ENCODE results near the gene DYNC2H1.

DYNC2H1 gene

DNA sequence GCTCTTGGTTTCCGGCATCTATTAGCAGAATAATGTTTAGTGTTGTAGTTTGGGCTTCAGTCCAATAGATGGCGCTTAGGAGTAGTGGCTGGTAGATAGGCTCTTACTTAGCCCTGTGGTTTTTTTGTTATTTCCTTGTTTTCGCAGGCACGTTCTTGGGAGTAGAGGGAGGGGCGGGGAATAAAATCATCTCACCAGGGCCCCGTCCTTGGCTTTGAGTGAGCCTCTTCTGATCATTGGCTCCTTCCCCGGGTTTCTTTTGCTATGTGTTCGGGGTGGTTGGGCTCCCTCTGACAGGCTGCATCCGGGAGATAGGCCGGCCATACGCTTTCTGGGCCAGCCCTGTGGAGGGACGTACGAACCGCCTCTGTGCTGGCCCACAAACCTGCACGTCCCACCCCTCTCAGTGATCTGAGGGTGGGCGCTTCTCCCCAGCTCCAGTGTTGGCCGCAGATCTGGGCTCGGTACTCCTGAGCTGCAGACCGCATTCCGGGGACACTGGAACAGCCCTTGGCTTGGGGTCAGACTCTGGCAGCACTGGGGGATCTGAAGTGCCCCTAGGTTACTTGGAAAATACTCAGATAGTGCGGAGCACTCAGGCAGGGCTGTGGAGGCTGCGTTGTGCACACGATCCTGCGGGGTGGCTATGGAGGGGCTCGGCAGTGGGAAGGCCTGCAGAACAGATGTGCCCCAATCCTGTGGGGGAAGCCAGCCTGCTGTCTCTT, 217.0 kb downstream of the DYNC2H1 start:
- H3K9ac ChIP-seq (ENCODE audit: low read depth in 1 of 2, low read length in 2 of 2) = no peak overlapping the region
- no peaks in the 10 kb centered on the region for H3K27me3 ChIP-seq (ENCODE audit: control insufficient read depth in 1 of 2, insufficient read depth in 2 of 2, low read length in 2 of 2)

DNA sequence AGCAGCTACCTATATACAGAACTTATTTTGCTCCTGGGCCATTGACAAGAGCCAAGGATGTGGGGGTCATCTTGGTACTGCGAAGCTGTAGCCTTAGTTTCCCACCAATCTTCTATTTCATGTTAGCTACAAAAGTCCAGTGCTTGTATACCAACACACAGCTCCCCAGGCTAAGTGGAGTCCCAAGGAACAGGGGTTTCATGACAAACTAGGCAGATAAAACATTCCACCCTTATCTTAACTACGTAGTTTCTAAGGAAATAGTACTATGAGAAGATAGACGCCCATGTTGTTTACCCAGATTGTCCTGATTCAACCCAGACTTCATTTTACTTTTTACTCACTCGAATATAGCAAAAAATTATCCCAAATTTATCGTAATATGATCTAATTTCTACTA, 218.5 kb downstream of the DYNC2H1 start:
- Histone ChIP-seq H3K27me3 (ENCODE audit: control insufficient read depth in 1 of 2, insufficient read depth in 2 of 2, low read length in 2 of 2) (no peaks in the 10 kb centered on the region), H3K4me1 (ENCODE audit: control insufficient read depth in 1 of 2, insufficient read depth in 2 of 2, low read length in 2 of 2) (peaks cover 0 to 3% of the 10 kb centered on the region in 2 donors), H3K4me3 (ENCODE audit: low read depth in 1 of 2, low read length in 2 of 2) (no peak overlapping the region), H3K27ac (ENCODE audit: low read depth, low read length) (no peak overlapping the region), H3K9me3 (ENCODE audit: control insufficient read depth in 1 of 2, low read length in 2 of 2) (no peaks in the 10 kb centered on the region), H3K9ac (ENCODE audit: low read depth in 1 of 2, low read length in 2 of 2) (no peak overlapping the region), H3K36me3 (ENCODE audit: control insufficient read depth in 1 of 2, insufficient read depth in 2 of 2, low read length in 2 of 2) (no peaks in the 10 kb centered on the region)

More for the DNA sequence above, 217.0 kb downstream of the DYNC2H1 start:
- no peaks in the 10 kb centered on the region for H3K36me3 ChIP-seq (ENCODE audit: control insufficient read depth in 1 of 2, insufficient read depth in 2 of 2, low read length in 2 of 2)
- H3K27ac ChIP-seq (ENCODE audit: low read depth, low read length) = no peak overlapping the region
- peaks cover 0 to 3% of the 10 kb centered on the region in 2 donors for H3K4me1 ChIP-seq (ENCODE audit: control insufficient read depth in 1 of 2, insufficient read depth in 2 of 2, low read length in 2 of 2)
- no peak overlapping the region for H3K4me3 ChIP-seq (ENCODE audit: low read depth in 1 of 2, low read length in 2 of 2)
- H3K9me3 ChIP-seq (ENCODE audit: control insufficient read depth in 1 of 2, low read length in 2 of 2) = no peaks in the 10 kb centered on the region

DNA sequence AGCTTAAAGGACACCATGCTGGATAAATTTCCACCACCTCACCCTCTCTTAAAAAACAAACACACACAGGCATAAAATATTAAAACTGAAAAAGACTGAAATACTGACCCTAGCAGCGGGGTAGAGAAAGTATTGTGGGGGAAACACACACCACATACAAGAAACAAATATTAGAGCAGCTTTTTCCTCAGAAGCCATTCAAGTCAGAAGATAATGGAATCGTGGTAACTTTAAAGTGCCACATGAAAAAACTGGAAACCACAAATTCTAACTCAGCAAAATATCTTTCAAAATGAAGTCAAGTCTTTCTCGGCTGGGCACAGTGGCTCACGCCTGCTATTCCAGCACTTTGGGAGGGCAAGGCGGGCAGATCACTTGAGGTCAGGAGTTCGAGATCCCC, 223.2 kb downstream of the DYNC2H1 start:
- Histone ChIP-seq H3K9ac (ENCODE audit: low read depth in 1 of 2, low read length in 2 of 2) (no peak overlapping the region), H3K9me3 (ENCODE audit: control insufficient read depth in 1 of 2, low read length in 2 of 2) (no peaks in the 10 kb centered on the region), H3K4me3 (ENCODE audit: low read depth in 1 of 2, low read length in 2 of 2) (no peak overlapping the region), H3K27ac (ENCODE audit: low read depth, low read length) (no peak overlapping the region), H3K27me3 (ENCODE audit: control insufficient read depth in 1 of 2, insufficient read depth in 2 of 2, low read length in 2 of 2) (no peaks in the 10 kb centered on the region), H3K36me3 (ENCODE audit: control insufficient read depth in 1 of 2, insufficient read depth in 2 of 2, low read length in 2 of 2) (no peaks in the 10 kb centered on the region), H3K4me1 (ENCODE audit: control insufficient read depth in 1 of 2, insufficient read depth in 2 of 2, low read length in 2 of 2) (no peaks in the 10 kb centered on the region)

DNA sequence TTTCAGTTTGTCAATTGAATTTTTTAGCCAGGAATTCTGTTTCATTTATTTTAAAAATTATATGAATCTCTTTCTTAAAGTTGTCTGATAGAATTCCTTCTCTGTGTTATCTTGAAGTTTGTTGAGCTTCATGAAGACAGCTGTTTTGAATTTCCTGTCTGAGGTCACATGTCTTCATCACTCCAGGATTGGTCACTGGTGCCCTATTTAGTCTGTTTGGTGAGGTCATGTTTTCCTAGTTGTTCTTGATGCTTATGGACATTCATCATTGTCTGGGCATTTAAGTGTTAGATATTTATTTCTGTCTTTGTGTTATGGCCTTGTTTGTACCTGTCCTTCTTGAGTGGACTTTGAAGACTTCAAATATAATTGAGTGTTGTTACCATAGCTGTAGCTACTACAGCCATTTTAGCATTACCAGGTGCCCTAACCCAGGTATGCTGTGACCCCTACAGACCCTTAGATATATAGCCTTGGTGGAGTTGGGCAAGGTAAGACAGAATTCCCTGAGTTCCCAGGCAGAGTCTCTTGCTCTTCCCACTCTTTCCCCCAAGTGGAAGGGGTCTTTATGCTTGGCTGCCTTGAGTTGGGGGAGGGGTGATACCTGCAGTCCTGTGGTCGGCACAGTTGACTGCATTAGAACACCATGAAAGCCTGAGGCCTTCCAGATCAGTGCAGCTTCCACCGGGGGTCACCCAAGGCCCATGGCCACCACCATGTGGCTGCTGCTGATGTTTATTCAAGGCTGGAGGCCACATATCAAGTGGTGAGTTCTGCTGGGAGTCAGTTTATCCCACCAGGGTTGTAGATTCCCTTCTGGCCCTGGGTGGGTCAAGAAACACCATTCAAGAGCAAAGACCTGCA, 229.6 kb downstream of the DYNC2H1 start:
- Histone ChIP-seq H3K9me3 (ENCODE audit: control insufficient read depth in 1 of 2, low read length in 2 of 2) (no peaks in the 10 kb centered on the region), H3K27ac (ENCODE audit: low read depth, low read length) (no peak overlapping the region), H3K4me3 (ENCODE audit: low read depth in 1 of 2, low read length in 2 of 2) (no peak overlapping the region), H3K4me1 (ENCODE audit: control insufficient read depth in 1 of 2, insufficient read depth in 2 of 2, low read length in 2 of 2) (no peaks in the 10 kb centered on the region), H3K36me3 (ENCODE audit: control insufficient read depth in 1 of 2, insufficient read depth in 2 of 2, low read length in 2 of 2) (no peaks in the 10 kb centered on the region), H3K9ac (ENCODE audit: low read depth in 1 of 2, low read length in 2 of 2) (no peak overlapping the region), H3K27me3 (ENCODE audit: control insufficient read depth in 1 of 2, insufficient read depth in 2 of 2, low read length in 2 of 2) (no peaks in the 10 kb centered on the region)

DNA sequence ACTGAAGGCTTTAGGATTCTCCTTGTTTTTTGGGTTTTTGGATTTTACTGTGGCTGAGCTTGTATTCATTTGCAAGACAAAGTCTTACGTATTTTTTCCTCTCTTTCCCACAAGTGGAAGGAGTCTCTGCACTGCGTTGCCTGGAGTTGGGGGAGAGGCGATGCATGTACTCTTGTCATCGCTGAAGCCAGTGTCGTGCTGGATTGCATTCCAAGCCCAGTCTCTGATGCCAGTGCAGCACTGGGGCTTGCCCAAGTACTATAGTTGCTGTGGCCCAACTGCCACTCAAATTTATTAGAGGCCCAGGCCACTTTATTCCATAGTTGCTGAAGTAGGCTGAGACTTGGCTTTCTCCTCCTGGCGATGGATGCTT, 230.2 kb downstream of the DYNC2H1 start:
- Histone ChIP-seq H3K9ac (ENCODE audit: low read depth in 1 of 2, low read length in 2 of 2) (no peak overlapping the region), H3K27ac (ENCODE audit: low read depth, low read length) (no peak overlapping the region), H3K27me3 (ENCODE audit: control insufficient read depth in 1 of 2, insufficient read depth in 2 of 2, low read length in 2 of 2) (no peaks in the 10 kb centered on the region), H3K36me3 (ENCODE audit: control insufficient read depth in 1 of 2, insufficient read depth in 2 of 2, low read length in 2 of 2) (no peaks in the 10 kb centered on the region), H3K9me3 (ENCODE audit: control insufficient read depth in 1 of 2, low read length in 2 of 2) (no peaks in the 10 kb centered on the region), H3K4me1 (ENCODE audit: control insufficient read depth in 1 of 2, insufficient read depth in 2 of 2, low read length in 2 of 2) (no peaks in the 10 kb centered on the region), H3K4me3 (ENCODE audit: low read depth in 1 of 2, low read length in 2 of 2) (no peak overlapping the region)

DNA sequence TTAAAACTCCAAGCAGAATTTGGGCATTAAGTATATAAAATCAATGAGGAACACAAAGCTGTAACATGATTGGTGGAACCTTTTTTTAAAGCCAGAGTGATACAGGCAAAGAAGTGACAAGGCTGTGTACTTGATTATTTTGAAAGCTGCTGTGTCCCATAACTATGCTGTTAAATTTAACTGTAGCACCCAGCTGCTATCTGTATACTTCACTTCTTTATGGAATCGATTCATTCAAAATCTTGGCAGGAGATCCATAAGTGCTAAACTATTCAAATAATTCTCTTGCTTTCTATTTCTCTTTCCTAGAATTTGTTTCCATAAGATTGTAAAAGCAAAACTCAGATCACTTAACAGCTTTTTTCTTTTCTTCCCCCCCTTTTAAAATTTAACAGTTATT, 231.7 kb downstream of the DYNC2H1 start:
- Histone ChIP-seq H3K4me3 (ENCODE audit: low read depth in 1 of 2, low read length in 2 of 2) (no peak overlapping the region), H3K4me1 (ENCODE audit: control insufficient read depth in 1 of 2, insufficient read depth in 2 of 2, low read length in 2 of 2) (no peaks in the 10 kb centered on the region), H3K9me3 (ENCODE audit: control insufficient read depth in 1 of 2, low read length in 2 of 2) (no peaks in the 10 kb centered on the region), H3K27ac (ENCODE audit: low read depth, low read length) (no peak overlapping the region), H3K9ac (ENCODE audit: low read depth in 1 of 2, low read length in 2 of 2) (no peak overlapping the region), H3K27me3 (ENCODE audit: control insufficient read depth in 1 of 2, insufficient read depth in 2 of 2, low read length in 2 of 2) (no peaks in the 10 kb centered on the region), H3K36me3 (ENCODE audit: control insufficient read depth in 1 of 2, insufficient read depth in 2 of 2, low read length in 2 of 2) (no peaks in the 10 kb centered on the region)

DNA sequence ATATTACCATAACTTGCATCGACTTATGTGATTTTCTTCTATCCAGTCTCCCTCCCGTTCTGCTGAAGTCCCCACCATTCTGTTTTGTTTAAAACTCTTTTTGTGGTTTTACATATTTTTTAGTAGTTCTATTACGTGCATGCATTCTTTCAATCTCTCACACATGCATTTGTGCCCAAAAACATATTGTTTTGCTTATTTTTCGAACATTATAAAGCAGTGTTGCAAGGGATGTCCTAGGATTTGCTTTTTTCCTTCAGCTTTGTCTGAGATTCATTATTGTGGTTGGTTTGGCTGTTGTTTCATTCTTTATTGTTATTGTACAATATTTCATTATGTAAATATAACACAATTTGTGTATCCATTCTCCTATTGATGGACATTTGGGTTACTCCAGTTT, 235.7 kb downstream of the DYNC2H1 start:
- H3K36me3 ChIP-seq (ENCODE audit: control insufficient read depth in 1 of 2, insufficient read depth in 2 of 2, low read length in 2 of 2) = no peaks in the 10 kb centered on the region
- no peak overlapping the region for H3K4me3 ChIP-seq (ENCODE audit: low read depth in 1 of 2, low read length in 2 of 2)
- H3K27ac ChIP-seq (ENCODE audit: low read depth, low read length) = no peak overlapping the region
- H3K27me3 ChIP-seq (ENCODE audit: control insufficient read depth in 1 of 2, insufficient read depth in 2 of 2, low read length in 2 of 2) = no peaks in the 10 kb centered on the region
- no peaks in the 10 kb centered on the region for H3K9me3 ChIP-seq (ENCODE audit: control insufficient read depth in 1 of 2, low read length in 2 of 2)
- H3K4me1 ChIP-seq (ENCODE audit: control insufficient read depth in 1 of 2, insufficient read depth in 2 of 2, low read length in 2 of 2) = no peaks in the 10 kb centered on the region
- no peak overlapping the region for H3K9ac ChIP-seq (ENCODE audit: low read depth in 1 of 2, low read length in 2 of 2)

DNA sequence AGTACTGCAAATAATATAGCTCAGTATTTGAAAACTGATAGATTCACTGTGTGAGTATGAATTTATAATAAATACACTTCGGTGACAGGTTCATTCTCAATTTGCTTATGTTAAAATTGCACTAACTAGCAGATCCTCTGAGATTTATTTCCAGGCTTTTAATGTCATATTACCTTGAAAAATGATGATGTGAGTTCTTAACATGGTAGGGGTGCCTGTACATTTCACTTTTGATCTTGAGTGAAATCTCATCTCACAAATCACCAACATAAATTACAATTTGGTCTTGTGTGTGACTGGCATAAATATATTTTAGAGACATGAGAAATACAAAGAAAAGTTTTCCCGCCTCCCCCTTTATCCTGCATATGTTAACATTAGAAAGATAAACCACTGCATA, 240.4 kb downstream of the DYNC2H1 start:
- Histone ChIP-seq H3K4me3 (ENCODE audit: low read depth in 1 of 2, low read length in 2 of 2) (no peak overlapping the region), H3K4me1 (ENCODE audit: control insufficient read depth in 1 of 2, insufficient read depth in 2 of 2, low read length in 2 of 2) (no peaks in the 10 kb centered on the region), H3K27me3 (ENCODE audit: control insufficient read depth in 1 of 2, insufficient read depth in 2 of 2, low read length in 2 of 2) (no peaks in the 10 kb centered on the region), H3K36me3 (ENCODE audit: control insufficient read depth in 1 of 2, insufficient read depth in 2 of 2, low read length in 2 of 2) (no peaks in the 10 kb centered on the region), H3K9ac (ENCODE audit: low read depth in 1 of 2, low read length in 2 of 2) (no peak overlapping the region), H3K27ac (ENCODE audit: low read depth, low read length) (no peak overlapping the region), H3K9me3 (ENCODE audit: control insufficient read depth in 1 of 2, low read length in 2 of 2) (no peaks in the 10 kb centered on the region)

DNA sequence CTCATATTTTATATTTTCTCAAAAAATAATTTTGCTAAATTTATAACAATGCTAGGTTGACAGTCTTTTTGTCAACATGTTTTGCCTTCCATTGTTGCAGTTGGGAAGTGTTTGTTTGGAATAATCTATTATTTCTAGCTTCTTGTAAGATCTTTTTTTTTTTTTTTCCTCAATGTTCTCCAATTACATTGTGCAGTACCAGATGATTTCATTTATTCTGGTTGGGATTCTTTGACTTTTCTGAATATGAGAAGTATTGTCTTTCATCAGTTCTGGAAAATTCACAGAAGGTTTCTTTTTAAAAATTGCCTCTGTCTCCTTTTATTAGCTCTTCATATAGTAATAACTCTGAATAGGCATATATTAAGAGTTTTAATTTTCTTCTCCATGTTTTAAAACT, 245.4 kb downstream of the DYNC2H1 start:
- Histone ChIP-seq H3K27ac (ENCODE audit: low read depth, low read length) (no peak overlapping the region), H3K36me3 (ENCODE audit: control insufficient read depth in 1 of 2, insufficient read depth in 2 of 2, low read length in 2 of 2) (no peaks in the 10 kb centered on the region), H3K9ac (ENCODE audit: low read depth in 1 of 2, low read length in 2 of 2) (no peak overlapping the region), H3K27me3 (ENCODE audit: control insufficient read depth in 1 of 2, insufficient read depth in 2 of 2, low read length in 2 of 2) (no peaks in the 10 kb centered on the region), H3K4me3 (ENCODE audit: low read depth in 1 of 2, low read length in 2 of 2) (no peak overlapping the region), H3K9me3 (ENCODE audit: control insufficient read depth in 1 of 2, low read length in 2 of 2) (no peaks in the 10 kb centered on the region), H3K4me1 (ENCODE audit: control insufficient read depth in 1 of 2, insufficient read depth in 2 of 2, low read length in 2 of 2) (no peaks in the 10 kb centered on the region)

DNA sequence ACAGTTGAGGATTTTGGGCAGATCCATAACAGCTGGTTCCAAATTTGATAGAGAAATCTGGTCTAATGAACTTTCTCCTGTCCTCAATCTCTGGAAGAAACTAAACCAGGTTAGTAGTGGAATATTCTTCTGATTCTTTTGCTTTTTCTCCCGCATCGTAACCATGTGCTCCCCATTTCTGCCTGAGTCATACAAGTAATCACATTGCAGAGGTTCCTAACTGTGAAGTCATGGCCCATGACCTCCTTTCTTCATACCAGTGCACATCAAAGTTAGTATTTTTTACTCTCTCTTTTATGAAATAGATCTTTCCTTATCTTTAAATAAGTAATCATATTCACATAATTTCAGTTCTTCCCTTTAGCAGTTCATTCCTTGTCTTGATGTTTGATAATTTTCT, 249.0 kb downstream of the DYNC2H1 start:
- H3K4me1 ChIP-seq (ENCODE audit: control insufficient read depth in 1 of 2, insufficient read depth in 2 of 2, low read length in 2 of 2) = no peaks in the 10 kb centered on the region

More for the DNA sequence above, 249.0 kb downstream of the DYNC2H1 start:
- no peaks in the 10 kb centered on the region for H3K36me3 ChIP-seq (ENCODE audit: control insufficient read depth in 1 of 2, insufficient read depth in 2 of 2, low read length in 2 of 2)
- no peak overlapping the region for H3K27ac ChIP-seq (ENCODE audit: low read depth, low read length)
- H3K9ac ChIP-seq (ENCODE audit: low read depth in 1 of 2, low read length in 2 of 2) = no peak overlapping the region
- no peaks in the 10 kb centered on the region for H3K27me3 ChIP-seq (ENCODE audit: control insufficient read depth in 1 of 2, insufficient read depth in 2 of 2, low read length in 2 of 2)
- no peaks in the 10 kb centered on the region for H3K9me3 ChIP-seq (ENCODE audit: control insufficient read depth in 1 of 2, low read length in 2 of 2)
- H3K4me3 ChIP-seq (ENCODE audit: low read depth in 1 of 2, low read length in 2 of 2) = no peak overlapping the region

All from duodenal mucosa (tissue), 2 donors.